ENCODE data around the gene ZNF182. TPM values are rescaled to one million over a fixed set of nuclear protein-coding genes. Genes with fewer than 3 reads are reported as not detected.
"Not testable (repeated sequence)": the region's sequence is repeated elsewhere in the genome, so short reads cannot be mapped to it uniquely, and the experiment has no call there.

Gene ZNF182
- total RNA-seq, 1 donor from 2014 or later: 6.0 TPM

- Mint-ChIP-seq H3K4me1 (ENCODE audit: unreplicated experiment) (no peaks in the 10 kb centered on the region), H3K27ac (ENCODE audit: unreplicated experiment) (no peak overlapping the region), H3K27me3 (ENCODE audit: unreplicated experiment) (no peaks in the 10 kb centered on the region), H3K4me3 (ENCODE audit: unreplicated experiment) (no peak overlapping the region), H3K36me3 (ENCODE audit: unreplicated experiment) (no peaks in the 10 kb centered on the region), H3K9me3 (ENCODE audit: unreplicated experiment) (peaks cover 20% of the 10 kb centered on the region)
- TF ChIP-seq CTCF (IDR thresholded peaks at IDR 0.05): no peak
- DNase-seq (ENCODE audit: extremely low spot score, unreplicated experiment): no peak
These were observed 44.9 kb downstream of the ZNF182 start for GRCh38 chrX:47958761-47959342.

- not testable (repeated sequence) for H3K4me1 Mint-ChIP-seq (ENCODE audit: unreplicated experiment); DNase-seq (ENCODE audit: extremely low spot score, unreplicated experiment); H3K27ac Mint-ChIP-seq (ENCODE audit: unreplicated experiment); H3K4me3 Mint-ChIP-seq (ENCODE audit: unreplicated experiment); H3K36me3 Mint-ChIP-seq (ENCODE audit: unreplicated experiment); H3K27me3 Mint-ChIP-seq (ENCODE audit: unreplicated experiment)
- peaks cover 20% of the 10 kb centered on the region for H3K9me3 Mint-ChIP-seq (ENCODE audit: unreplicated experiment)
These were observed 45.6 kb downstream of the ZNF182 start for GRCh38 chrX:47958206-47958605.

- DNase-seq (ENCODE audit: extremely low spot score, unreplicated experiment): no peak
- no peak overlapping the region for H3K4me3 Mint-ChIP-seq (ENCODE audit: unreplicated experiment)
- H3K9me3 Mint-ChIP-seq (ENCODE audit: unreplicated experiment): peaks cover 22% of the 10 kb centered on the region
- H3K27ac Mint-ChIP-seq (ENCODE audit: unreplicated experiment): no peak overlapping the region
- TF ChIP-seq CTCF (IDR thresholded peaks at IDR 0.05): no peak
- no peaks in the 10 kb centered on the region for H3K4me1 Mint-ChIP-seq (ENCODE audit: unreplicated experiment)
- no peaks in the 10 kb centered on the region for H3K27me3 Mint-ChIP-seq (ENCODE audit: unreplicated experiment)
- no peaks in the 10 kb centered on the region for H3K36me3 Mint-ChIP-seq (ENCODE audit: unreplicated experiment)
These were observed 47.8 kb downstream of the ZNF182 start for GRCh38 chrX:47956016-47956415.

GRCh38 chrX:47955295-47955694 lies 48.5 kb downstream of the ZNF182 start:
- DNase-seq (ENCODE audit: extremely low spot score, unreplicated experiment); H3K4me3 Mint-ChIP-seq (ENCODE audit: unreplicated experiment); H3K36me3 Mint-ChIP-seq (ENCODE audit: unreplicated experiment); H3K27me3 Mint-ChIP-seq (ENCODE audit: unreplicated experiment); H3K4me1 Mint-ChIP-seq (ENCODE audit: unreplicated experiment); H3K27ac Mint-ChIP-seq (ENCODE audit: unreplicated experiment): not testable (repeated sequence)
- peaks cover 23% of the 10 kb centered on the region for H3K9me3 Mint-ChIP-seq (ENCODE audit: unreplicated experiment)

GRCh38 chrX:47941423-47941822 lies 62.4 kb downstream of the ZNF182 start:
- H3K9me3 Mint-ChIP-seq (ENCODE audit: unreplicated experiment): peaks cover 44% of the 10 kb centered on the region
- no peaks in the 10 kb centered on the region for H3K27me3 Mint-ChIP-seq (ENCODE audit: unreplicated experiment)
- no peak for TF ChIP-seq CTCF (IDR thresholded peaks at IDR 0.05)
- H3K36me3 Mint-ChIP-seq (ENCODE audit: unreplicated experiment): no peaks in the 10 kb centered on the region
- no peaks in the 10 kb centered on the region for H3K4me1 Mint-ChIP-seq (ENCODE audit: unreplicated experiment)
- no peak overlapping the region for H3K27ac Mint-ChIP-seq (ENCODE audit: unreplicated experiment)
- no peak for DNase-seq (ENCODE audit: extremely low spot score, unreplicated experiment)
- no peak overlapping the region for H3K4me3 Mint-ChIP-seq (ENCODE audit: unreplicated experiment)

GRCh38 chrX:47940448-47940847 lies 63.3 kb downstream of the ZNF182 start:
- DNase-seq (ENCODE audit: extremely low spot score, unreplicated experiment): no peak
- TF ChIP-seq CTCF (IDR thresholded peaks at IDR 0.05): no peak
- no peak overlapping the region for H3K4me3 Mint-ChIP-seq (ENCODE audit: unreplicated experiment)
- H3K4me1 Mint-ChIP-seq (ENCODE audit: unreplicated experiment): no peaks in the 10 kb centered on the region
- H3K27ac Mint-ChIP-seq (ENCODE audit: unreplicated experiment): no peak overlapping the region
- H3K27me3 Mint-ChIP-seq (ENCODE audit: unreplicated experiment): no peaks in the 10 kb centered on the region
- no peaks in the 10 kb centered on the region for H3K36me3 Mint-ChIP-seq (ENCODE audit: unreplicated experiment)
- H3K9me3 Mint-ChIP-seq (ENCODE audit: unreplicated experiment): peaks cover 41% of the 10 kb centered on the region
